Endodermal cell (in vitro differentiated cells): ENCODE data around the gene MSH3. TPM values are rescaled to one million over a fixed set of nuclear protein-coding genes. Genes with fewer than 3 reads are reported as not detected.
"Not testable (repeated sequence)": the region's sequence is repeated elsewhere in the genome, so short reads cannot be mapped to it uniquely, and the experiment has no call there.

ENCODE experiments used
- DNase-seq: peaks from one replicate; pipeline ENCODE4 v3.0.0-alpha.2; 2017
- H3K27ac ChIP-seq: 2 replicates; pipeline ENCODE4 v1.5.1; 2013; ENCODE audit warnings: mild to moderate bottlenecking, low read depth, low read length, moderate library complexity
- H3K27me3 ChIP-seq: 2 replicates; pipeline ENCODE4 v1.6.1; 2013; ENCODE audit warnings: mild to moderate bottlenecking, low read length, moderate library complexity; ENCODE audit not compliant: insufficient read depth, control insufficient read depth, poor library complexity, severe bottlenecking
- H3K36me3 ChIP-seq: 2 replicates; pipeline ENCODE4 v1.7.0; 2013; ENCODE audit warnings: mild to moderate bottlenecking, low read length, moderate library complexity; ENCODE audit not compliant: control insufficient read depth, insufficient read depth
- H3K4me1 ChIP-seq: one replicate; pipeline ENCODE4 v1.7.0; 2013; ENCODE audit warnings: low read length; ENCODE audit not compliant: control insufficient read depth, insufficient read depth
- H3K4me3 ChIP-seq: 2 replicates; pipeline ENCODE4 v1.5.1; 2013; ENCODE audit warnings: mild to moderate bottlenecking, low read length, moderate library complexity
- H3K9ac ChIP-seq: 2 replicates; pipeline ENCODE4 v1.6.1; 2013; ENCODE audit warnings: mild to moderate bottlenecking, low read length, moderate library complexity; ENCODE audit not compliant: poor library complexity, severe bottlenecking; ENCODE audit errors: extremely low read depth
- H3K9me3 ChIP-seq: 2 replicates; pipeline ENCODE4 v1.6.1; 2013; ENCODE audit warnings: mild to moderate bottlenecking, low read length, moderate library complexity; ENCODE audit not compliant: control insufficient read depth
- H3K27ac Mint-ChIP-seq: 2 replicates; pipeline ENCODE4 v1.8.0; 2020; ENCODE audit warnings: mixed read lengths
- H3K27me3 Mint-ChIP-seq: 2 replicates; pipeline ENCODE4 v1.8.0; 2021; ENCODE audit warnings: mild to moderate bottlenecking, mixed read lengths; ENCODE audit not compliant: insufficient read depth
- H3K36me3 Mint-ChIP-seq: 2 replicates; pipeline ENCODE4 v1.8.0; 2020; ENCODE audit warnings: low read depth, mixed read lengths
- H3K4me1 Mint-ChIP-seq: 2 replicates; pipeline ENCODE4 v1.8.0; 2020; ENCODE audit warnings: mixed read lengths
- H3K4me3 Mint-ChIP-seq: 2 replicates; pipeline ENCODE4 v1.8.0; 2020; ENCODE audit warnings: mild to moderate bottlenecking, moderate library complexity, mixed read lengths
- H3K9me3 Mint-ChIP-seq: 2 replicates; pipeline ENCODE4 v1.8.0; 2020; ENCODE audit warnings: mild to moderate bottlenecking, mixed read lengths
- WGBS, 2 experiments: methylation state at CpG; one replicate each; pipeline versions ENCODE4 v1.1.5 to v1.1.7; 2013; ENCODE audit warnings: missing lambda C conversion rate in 2 of 2, mixed read lengths in 1 of 2; ENCODE audit not compliant: insufficient coverage in 1 of 2, insufficient read length in 1 of 2; 5-methylcytosine and 5-hydroxymethylcytosine counted together
- total RNA-seq, 2 donors: library from RNA; stranded (reverse); fragmentation: NEBNext Ultra II Directional in 1 of 2; extraction: Animal tissue kit (Norgen Biotek cat#: 25700) in 1 of 2; gene quantifications; 2 replicates in 1 of 2; 3 replicates in 1 of 2; pipeline ENCODE4 v1.2.1, GENCODE V29; 2021
- TF ChIP-seq, protein P1 (sequence below): fragments of 200-600 bp; sonication (generic); conservative IDR thresholded peaks from 2 replicates; pipeline ENCODE4 v1.5.0; 2021; ENCODE audit warnings: antibody characterized with exemption, mild to moderate bottlenecking

MSH3 gene
- total RNA-seq, 2 donors from 2014 or later = 17.3 to 25.2 TPM

GRCh38 chr5:80877592-80877991 lies 223.1 kb downstream of the MSH3 start:
- 95 to 98% methylated on average over 3 of the region's 3 CpGs for WGBS, 2 experiments
- Histone ChIP-seq H3K36me3 (peaks cover 24% of the 10 kb centered on the region), H3K27ac (no peak overlapping the region), H3K9me3 (peaks cover 15% of the 10 kb centered on the region), H3K27me3 (peaks cover 10% of the 10 kb centered on the region), H3K9ac (no peak overlapping the region), H3K4me3 (no peak overlapping the region), H3K4me1 (peaks cover 5% of the 10 kb centered on the region)
- Mint-ChIP-seq H3K27me3 (peaks cover 16% of the 10 kb centered on the region), H3K36me3 (peaks cover 35% of the 10 kb centered on the region), H3K4me3 (no peak overlapping the region), H3K4me1 (peaks cover 12% of the 10 kb centered on the region), H3K27ac (no peak overlapping the region), H3K9me3 (peaks cover 12% of the 10 kb centered on the region)
- no peak for DNase-seq
- TF ChIP-seq, protein P1, sequence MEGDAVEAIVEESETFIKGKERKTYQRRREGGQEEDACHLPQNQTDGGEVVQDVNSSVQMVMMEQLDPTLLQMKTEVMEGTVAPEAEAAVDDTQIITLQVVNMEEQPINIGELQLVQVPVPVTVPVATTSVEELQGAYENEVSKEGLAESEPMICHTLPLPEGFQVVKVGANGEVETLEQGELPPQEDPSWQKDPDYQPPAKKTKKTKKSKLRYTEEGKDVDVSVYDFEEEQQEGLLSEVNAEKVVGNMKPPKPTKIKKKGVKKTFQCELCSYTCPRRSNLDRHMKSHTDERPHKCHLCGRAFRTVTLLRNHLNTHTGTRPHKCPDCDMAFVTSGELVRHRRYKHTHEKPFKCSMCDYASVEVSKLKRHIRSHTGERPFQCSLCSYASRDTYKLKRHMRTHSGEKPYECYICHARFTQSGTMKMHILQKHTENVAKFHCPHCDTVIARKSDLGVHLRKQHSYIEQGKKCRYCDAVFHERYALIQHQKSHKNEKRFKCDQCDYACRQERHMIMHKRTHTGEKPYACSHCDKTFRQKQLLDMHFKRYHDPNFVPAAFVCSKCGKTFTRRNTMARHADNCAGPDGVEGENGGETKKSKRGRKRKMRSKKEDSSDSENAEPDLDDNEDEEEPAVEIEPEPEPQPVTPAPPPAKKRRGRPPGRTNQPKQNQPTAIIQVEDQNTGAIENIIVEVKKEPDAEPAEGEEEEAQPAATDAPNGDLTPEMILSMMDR = no peak

- H3K9ac ChIP-seq = no peak overlapping the region
- peaks cover 13% of the 10 kb centered on the region for H3K36me3 ChIP-seq
- H3K27ac ChIP-seq = no peak overlapping the region
- TF ChIP-seq, protein P1 = no peak
- H3K9me3 ChIP-seq = peaks cover 15% of the 10 kb centered on the region
- peaks cover 12% of the 10 kb centered on the region for H3K9me3 Mint-ChIP-seq
- peaks cover 10% of the 10 kb centered on the region for H3K27me3 ChIP-seq
- peaks cover 18% of the 10 kb centered on the region for H3K27me3 Mint-ChIP-seq
- H3K4me3 ChIP-seq = peak overlapping the region; percentile 62
- DNase-seq = no peak
- peaks cover 5% of the 10 kb centered on the region for H3K4me1 ChIP-seq
- WGBS, 2 experiments = 92 to 100% methylated on average over 2 to 4 of the region's 4 CpGs
- H3K4me3 Mint-ChIP-seq = no peak overlapping the region
- no peak overlapping the region for H3K27ac Mint-ChIP-seq
- H3K4me1 Mint-ChIP-seq = peaks cover 19% of the 10 kb centered on the region
- H3K36me3 Mint-ChIP-seq = peaks cover 25% of the 10 kb centered on the region
Measured at GRCh38 chr5:80881726-80882125, 227.3 kb downstream of the MSH3 start.

DNA sequence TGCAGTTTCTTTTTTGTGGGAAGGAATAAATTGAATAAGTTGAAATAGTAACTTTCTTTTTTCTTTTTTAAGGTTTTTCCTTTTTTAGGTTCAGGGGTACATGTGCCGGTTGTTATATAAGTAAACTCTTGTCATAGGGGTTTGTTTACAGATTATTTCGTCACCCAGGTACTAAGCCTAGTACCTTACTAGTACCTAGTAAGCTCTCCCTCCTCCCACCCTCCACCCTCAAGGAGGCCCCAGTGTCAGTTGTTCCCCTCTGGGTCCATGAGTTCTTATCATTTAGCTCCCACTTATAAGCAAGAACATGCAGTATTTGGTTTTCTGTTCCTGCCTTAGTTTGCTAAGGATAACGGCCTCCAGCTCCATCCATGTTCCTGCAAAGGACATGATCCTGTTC lies 228.9 kb downstream of the MSH3 start:
- Mint-ChIP-seq H3K4me1 (peaks cover 19% of the 10 kb centered on the region), H3K9me3 (peaks cover 12% of the 10 kb centered on the region), H3K27me3 (peaks cover 18% of the 10 kb centered on the region), H3K36me3 (peaks cover 15% of the 10 kb centered on the region)
- peaks cover 15% of the 10 kb centered on the region for H3K9me3 ChIP-seq
- DNase-seq, H3K4me1 ChIP-seq, H3K27me3 ChIP-seq, H3K27ac Mint-ChIP-seq, H3K9ac ChIP-seq, H3K4me3 Mint-ChIP-seq, H3K27ac ChIP-seq, H3K4me3 ChIP-seq, H3K36me3 ChIP-seq: not testable (repeated sequence)
- WGBS, 2 experiments = 100% methylated on average over 2 of the region's 3 CpGs; no CpG with 5 or more reads in 1 of the 2 experiments
